HepG2 (cell line): ENCODE results near the gene ANO5. TPM values are rescaled to one million over a fixed set of nuclear protein-coding genes. Genes with fewer than 3 reads are reported as not detected.
A peak's percentile ranks its signal among the peaks of the same experiment; 100 is the strongest.

ENCODE experiments used
- ATAC-seq: fragments of 200-7000 bp; cut with Tn5 transposase; 3 replicates; pipeline ENCODE4 v1.9.1; 2020; ENCODE audit warnings: mild to moderate bottlenecking, moderate library complexity
- BruUV-seq: library from RNA; stranded (reverse); fragments of 400-500 nt; replicated peaks from 2 replicates; lab custom pipeline; 2021; lab: Mats Ljungman, UMichigan
- CTCF ChIA-PET: fragments of 300-600 bp; formaldehyde crosslinking; extraction: SDS; loops from one replicate; lab custom pipeline; 2021; ENCODE audit warnings: low total read pairs, inconsistent platforms, low intra/inter-chr PET ratio; lab: Yijun Ruan, JAX
- POLR2A ChIA-PET: fragments of 350-600 bp; sonication (Branson Sonifier 250); formaldehyde crosslinking; loops from one replicate; lab custom pipeline; 2020; ENCODE audit warnings: antibody characterized with exemption, inconsistent platforms; lab: Yijun Ruan, JAX
- DNase-seq: peaks from one replicate; pipeline ENCODE4 v3.0.0-alpha.2; 2015; ENCODE audit warnings: low spot score
- FAIRE-seq: peaks from 3 replicates; lab custom pipeline; 2011; peaks lifted over from hg19 to GRCh38; lab: Jason Lieb, UNC
- H2AFZ ChIP-seq: one replicate; pipeline ENCODE4 v1.6.1; 2011; ENCODE audit warnings: low read length, inconsistent platforms
- H3K27ac ChIP-seq: fragments of 300-600 bp; 3 replicates; pipeline ENCODE4 v1.8.0; 2011; ENCODE audit warnings: mixed run types, mild to moderate bottlenecking, mixed read lengths, low read length, inconsistent platforms; ENCODE audit not compliant: insufficient read depth; ENCODE audit errors: extremely low read length
- H3K27me3 ChIP-seq, 2 experiments: fragments of 200-600 bp in 1 of 2; 2 replicates in 1 of 2; 3 replicates in 1 of 2; pipeline versions ENCODE4 v1.6.0 to v1.8.0; 2011; ENCODE audit warnings: low read length in 2 of 2, mild to moderate bottlenecking in 2 of 2, moderate library complexity in 2 of 2, inconsistent platforms in 1 of 2; ENCODE audit not compliant: insufficient read depth in 2 of 2, control insufficient read depth in 1 of 2
- H3K36me3 ChIP-seq, 2 experiments: fragments of 200-600 bp in 1 of 2; replicated peaks in 1 of 2; 2 replicates in 1 of 2; 3 replicates in 1 of 2; pipeline versions ENCODE4 v1.5.1 to v1.8.0; 2011; ENCODE audit warnings: low read length in 2 of 2, inconsistent platforms in 1 of 2; ENCODE audit not compliant: insufficient read depth in 2 of 2, control insufficient read depth in 1 of 2
- H3K4me1 ChIP-seq: 2 replicates; pipeline ENCODE4 v1.5.1; 2012; ENCODE audit warnings: low read length, inconsistent platforms; ENCODE audit not compliant: insufficient read depth
- H3K4me2 ChIP-seq: 2 replicates; pipeline ENCODE4 v1.6.0; 2011; ENCODE audit warnings: low read depth, low read length, inconsistent platforms
- H3K4me3 ChIP-seq, 3 experiments: fragments of 200-600 bp in 1 of 3; sonication (generic), shearing (Covaris generic) in 1 of 3; replicated peaks in 1 of 3; 2 replicates each; pipeline ENCODE4 v1.5.1; 2011 to 2016; ENCODE audit warnings: low read length in 3 of 3, inconsistent platforms in 2 of 3, low read depth in 2 of 3, mild to moderate bottlenecking in 2 of 3, control low read depth in 1 of 3, mixed read lengths in 1 of 3; ENCODE audit not compliant: insufficient read depth in 1 of 3
- H3K79me2 ChIP-seq: one replicate; pipeline ENCODE4 v1.6.1; 2011; ENCODE audit warnings: low read length, inconsistent platforms; ENCODE audit not compliant: insufficient read depth
- H3K9ac ChIP-seq: 2 replicates; pipeline ENCODE4 v1.6.0; 2011; ENCODE audit warnings: mild to moderate bottlenecking, low read depth, low read length, inconsistent platforms; ENCODE audit not compliant: insufficient read depth
- H3K9me3 ChIP-seq: 2 replicates; pipeline ENCODE4 v1.5.1; 2012; ENCODE audit warnings: mild to moderate bottlenecking, low read length
- H4K20me1 ChIP-seq: 2 replicates; pipeline ENCODE4 v1.6.0; 2011; ENCODE audit warnings: inconsistent platforms, mild to moderate bottlenecking, low read length, moderate library complexity; ENCODE audit not compliant: insufficient read depth
- CREB1 ChIP-seq, 2 experiments: fragments of 450-650 bp in 1 of 2; IDR thresholded peaks; 2 replicates each; pipeline ENCODE4 v1.6.1; 2016 to 2017; ENCODE audit warnings: control low read depth in 1 of 2, mild to moderate bottlenecking in 1 of 2, missing compliant biosample characterization in 1 of 2, missing genetic modification characterization in 1 of 2
- NR2F2 ChIP-seq: IDR thresholded peaks from 2 replicates; pipeline ENCODE4 v1.6.1; 2012; ENCODE audit warnings: low read depth, inconsistent platforms, borderline replicate concordance
- PBX2 ChIP-seq: IDR thresholded peaks from 2 replicates; pipeline ENCODE4 v1.6.1; 2016; ENCODE audit warnings: control low read depth
- POLR2A ChIP-seq, 2 experiments: IDR thresholded peaks; 2 replicates each; pipeline ENCODE4 v1.6.1; 2011; ENCODE audit warnings: low read depth in 2 of 2, low read length in 2 of 2, mild to moderate bottlenecking in 1 of 2, moderate library complexity in 1 of 2; ENCODE audit not compliant: insufficient read depth in 1 of 2
- PRDM15 ChIP-seq: sonication (generic); formaldehyde crosslinking; IDR thresholded peaks from 2 replicates; pipeline ENCODE4 v1.4.0; 2020; ENCODE audit warnings: missing genetic modification reagents
- U2AF1 ChIP-seq: fragments of 200-400 bp; formaldehyde crosslinking; optimal IDR thresholded peaks from 2 replicates; pipeline ENCODE3; 2017; ENCODE audit warnings: mild to moderate bottlenecking, low read depth, low read length
- ZBTB14 ChIP-seq: sonication (generic); formaldehyde crosslinking; IDR thresholded peaks from 2 replicates; pipeline ENCODE4 v1.4.0; 2020; ENCODE audit warnings: missing genetic modification reagents
- ZNF276 ChIP-seq: sonication (generic); formaldehyde crosslinking; IDR thresholded peaks from 2 replicates; pipeline ENCODE4 v1.4.0; 2020; ENCODE audit warnings: mild to moderate bottlenecking, low read depth, missing genetic modification reagents
- ZNF614 ChIP-seq: IDR thresholded peaks from 2 replicates; pipeline ENCODE4 v1.6.1; 2018; ENCODE audit warnings: missing biosample characterization, missing genetic modification reagents, inconsistent platforms, borderline replicate concordance
- ZNF709 ChIP-seq: sonication (generic); formaldehyde crosslinking; IDR thresholded peaks from 2 replicates; pipeline ENCODE4 v1.5.0; 2020; ENCODE audit warnings: mild to moderate bottlenecking, missing genetic modification reagents
- WGBS: methylation state at CpG from one replicate; pipeline ENCODE4 v1.1.6; 2017; ENCODE audit warnings: low lambda C conversion rate; 5-methylcytosine and 5-hydroxymethylcytosine counted together
- in situ Hi-C: cut with HindIII; loops from 2 replicates; pipeline ENCODE4 v1.10.0; 2017; ENCODE audit warnings: low pct_unique_long_range_greater_than_20kb; ENCODE audit not compliant: extremely low pct_ligation_motif_present
- intact Hi-C: fragments of 100-400 bp; cut with micrococcal nuclease; formaldehyde crosslinking; loops from one replicate; pipeline ENCODE4 v1.10.0; 2022; ENCODE audit not compliant: unreplicated experiment
- polyA plus RNA-seq, 8 experiments: library from polyadenylated mRNA; depleted of rRNA in 3 of 8; stranded (reverse) in 7 of 8; unstranded in 1 of 8; fragments of >200 nt; fragmentation: Illumina TruSeq in 4 of 8; extraction: Trizol in 4 of 8; gene quantifications; 2 replicates each; pipeline versions ENCODE4 v1.2.1 to v1.2.3, GENCODE V29; 2011 to 2016; ENCODE audit warnings: low read depth in 4 of 8, missing spikeins in 1 of 8, mixed read lengths in 1 of 8; ENCODE audit not compliant: insufficient read depth in 1 of 8
- total RNA-seq, 5 experiments: library from RNA; depleted of rRNA; stranded (reverse); fragments of >200 nt; fragmentation: Illumina TruSeq; extraction: Trizol; gene quantifications; 2 replicates each; pipeline ENCODE4 v1.2.3, GENCODE V29; 2016; ENCODE audit warnings: low read depth in 1 of 5
- TF ChIP-seq, protein P1 (sequence below): sonication (generic); formaldehyde crosslinking; IDR thresholded peaks from 2 replicates; pipeline ENCODE4 v1.5.0; 2020; ENCODE audit warnings: mild to moderate bottlenecking, low read depth, missing genetic modification reagents, borderline replicate concordance

The ANO5 gene
- total and polyA plus RNA-seq, 2 of the 13 experiments (the other 11 are each of a cell fraction or from before 2014, with no cell fraction given) = 0.02 to 0.03 TPM

DNA sequence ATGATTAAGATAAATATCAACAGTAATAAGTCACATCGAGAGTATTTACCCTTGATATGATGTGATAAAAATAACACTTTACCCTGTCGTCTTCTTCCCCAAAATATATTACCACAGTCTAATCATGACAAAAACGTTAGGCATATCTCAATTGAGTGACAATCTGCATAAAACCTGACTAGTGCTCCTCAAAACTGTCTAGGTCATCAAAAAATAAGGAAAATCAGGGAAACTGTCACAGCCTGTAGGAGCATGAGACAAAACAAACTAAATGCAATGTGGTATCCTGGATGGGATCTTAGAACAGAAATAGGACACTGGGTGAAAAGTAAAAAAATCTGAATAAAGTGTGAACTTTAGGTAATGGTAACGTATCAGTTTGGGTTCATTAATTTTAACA, 19.4 kb upstream of the ANO5 start (continued):
- TF ChIP-seq ZNF276 (CRISPR knock-in tag) = no peak
- TF ChIP-seq NR2F2 = no peak

GRCh38 chr11:22177186-22177585, 15.7 kb upstream of the ANO5 start:
- Histone ChIP-seq H3K4me1 (no peaks in the 10 kb centered on the region), H3K9ac (no peak overlapping the region), H2AFZ (no peak overlapping the region), H3K9me3 (no peaks in the 10 kb centered on the region), H3K4me2 (no peak overlapping the region), H3K4me3 (no peak overlapping the region), H3K36me3 (no peaks in the 10 kb centered on the region), H4K20me1 (no peaks in the 10 kb centered on the region), H3K27ac (no peak overlapping the region), H3K79me2 (no peaks in the 10 kb centered on the region), H3K27me3 (no peaks in the 10 kb centered on the region)
- DNase-seq (peak; percentile 5), ATAC-seq (peak; percentile 75), FAIRE-seq (no peak)
- BruUV-seq = no TSS peak
- CTCF ChIA-PET = no interaction called here
- WGBS = 0% methylated on average over 4 of the region's 4 CpGs
- intact Hi-C loops = no loop called here
- in situ Hi-C loops = loop anchor here (10.0 kb wide), 1 partner anchor 128 kb away; no protein-coding TSS in a partner anchor
- POLR2A ChIA-PET = no interaction called here
- TF ChIP-seq, protein P1, sequence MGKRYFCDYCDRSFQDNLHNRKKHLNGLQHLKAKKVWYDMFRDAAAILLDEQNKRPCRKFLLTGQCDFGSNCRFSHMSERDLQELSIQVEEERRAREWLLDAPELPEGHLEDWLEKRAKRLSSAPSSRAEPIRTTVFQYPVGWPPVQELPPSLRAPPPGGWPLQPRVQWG (CRISPR knock-in tag) = no peak
- TF ChIP-seq ZNF614 (CRISPR knock-in tag) = no peak
- TF ChIP-seq U2AF1 = no peak
- no peak for TF ChIP-seq POLR2A (IDR thresholded peaks at IDR 0.05; ENCODE audit: insufficient read depth in 1 of 2, low read depth in 2 of 2, low read length in 2 of 2)
- no peak for TF ChIP-seq PRDM15 (CRISPR knock-in tag)
- TF ChIP-seq ZNF709 (CRISPR knock-in tag) = no peak
- TF ChIP-seq CREB1 (IDR thresholded peaks at IDR 0.05) = no peak
- no peak for TF ChIP-seq CREB1 (CRISPR knock-in tag; IDR thresholded peaks at IDR 0.05)
- no peak for TF ChIP-seq PBX2
- no peak for TF ChIP-seq ZBTB14 (CRISPR knock-in tag)
